HL-60 (cell line): Measurements from ENCODE around the gene EPB41.
A peak's percentile ranks its signal among the peaks of the same experiment; 100 is the strongest.

Experiments
- DNase-seq, 2 experiments: peaks; one replicate each; pipeline ENCODE4 v3.0.0-alpha.2; 2010 to 2020; ENCODE audit warnings: low read depth in 1 of 2, low spot score in 1 of 2
- H3K27ac ChIP-seq: fragments of 250-450 bp; sonication (Bioruptor Pico); replicated peaks from 2 replicates; pipeline ENCODE4 v1.5.1; 2020; ENCODE audit warnings: mild to moderate bottlenecking, moderate library complexity
- H3K27me3 ChIP-seq: fragments of 250-450 bp; sonication (Bioruptor Pico); 2 replicates; pipeline ENCODE4 v1.5.1; 2021; ENCODE audit warnings: mild to moderate bottlenecking, moderate library complexity; ENCODE audit not compliant: insufficient read depth, poor library complexity, severe bottlenecking
- H3K4me3 ChIP-seq: replicated peaks from 2 replicates; pipeline ENCODE4 v1.5.1; 2011; ENCODE audit warnings: mild to moderate bottlenecking, control low read depth, low read length; ENCODE audit not compliant: insufficient read depth
- GABPA ChIP-seq: IDR thresholded peaks from 2 replicates; pipeline ENCODE4 v1.6.1; 2012; ENCODE audit warnings: low read depth
- POLR2AphosphoS5 ChIP-seq: IDR thresholded peaks from 2 replicates; pipeline ENCODE4 v1.6.1; 2012; ENCODE audit warnings: low read depth
- SPI1 ChIP-seq: IDR thresholded peaks from 2 replicates; pipeline ENCODE4 v1.6.1; 2012; ENCODE audit warnings: low read depth, mild to moderate bottlenecking, borderline replicate concordance
- TF ChIP-seq, protein P1 (sequence below): IDR thresholded peaks from one replicate; pipeline ENCODE4 v1.5.1; 2011; ENCODE audit warnings: low read length, control low read depth, inconsistent platforms; ENCODE audit not compliant: insufficient read depth
- TF ChIP-seq, protein P2 (sequence below): IDR thresholded peaks from 2 replicates; pipeline ENCODE4 v1.6.1; 2012; ENCODE audit warnings: low read depth; ENCODE audit not compliant: insufficient replicate concordance

EPB41 gene

DNA sequence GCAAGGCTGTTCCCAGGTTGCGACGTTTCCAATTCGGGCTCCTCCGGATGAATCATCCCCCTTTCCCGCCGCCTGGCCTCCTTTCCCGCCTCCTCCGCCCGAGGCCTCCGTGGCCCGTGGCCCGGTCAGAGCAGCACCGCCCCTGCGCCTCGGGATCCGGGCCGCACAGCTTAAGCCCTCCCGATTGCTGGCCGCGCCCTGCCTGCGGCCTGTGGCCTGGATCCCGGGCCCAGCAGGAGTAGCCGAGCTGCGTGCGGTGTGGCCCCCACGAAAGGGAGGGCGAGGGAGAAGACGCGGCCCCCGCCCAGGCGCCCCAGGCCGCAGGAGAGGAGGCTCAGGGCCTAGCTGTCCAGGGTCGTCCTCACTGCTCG is 208.3 kb downstream of the EPB41 start:
- Histone ChIP-seq H3K27me3 (peaks cover 45% of the 10 kb centered on the region), H3K27ac (no peak overlapping the region), H3K4me3 (no peak overlapping the region)
- TF ChIP-seq GABPA (no peak), POLR2AphosphoS5 (no peak), SPI1 (no peak)
- TF ChIP-seq, protein P1, sequence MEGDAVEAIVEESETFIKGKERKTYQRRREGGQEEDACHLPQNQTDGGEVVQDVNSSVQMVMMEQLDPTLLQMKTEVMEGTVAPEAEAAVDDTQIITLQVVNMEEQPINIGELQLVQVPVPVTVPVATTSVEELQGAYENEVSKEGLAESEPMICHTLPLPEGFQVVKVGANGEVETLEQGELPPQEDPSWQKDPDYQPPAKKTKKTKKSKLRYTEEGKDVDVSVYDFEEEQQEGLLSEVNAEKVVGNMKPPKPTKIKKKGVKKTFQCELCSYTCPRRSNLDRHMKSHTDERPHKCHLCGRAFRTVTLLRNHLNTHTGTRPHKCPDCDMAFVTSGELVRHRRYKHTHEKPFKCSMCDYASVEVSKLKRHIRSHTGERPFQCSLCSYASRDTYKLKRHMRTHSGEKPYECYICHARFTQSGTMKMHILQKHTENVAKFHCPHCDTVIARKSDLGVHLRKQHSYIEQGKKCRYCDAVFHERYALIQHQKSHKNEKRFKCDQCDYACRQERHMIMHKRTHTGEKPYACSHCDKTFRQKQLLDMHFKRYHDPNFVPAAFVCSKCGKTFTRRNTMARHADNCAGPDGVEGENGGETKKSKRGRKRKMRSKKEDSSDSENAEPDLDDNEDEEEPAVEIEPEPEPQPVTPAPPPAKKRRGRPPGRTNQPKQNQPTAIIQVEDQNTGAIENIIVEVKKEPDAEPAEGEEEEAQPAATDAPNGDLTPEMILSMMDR: no peak
- TF ChIP-seq, protein P2, sequence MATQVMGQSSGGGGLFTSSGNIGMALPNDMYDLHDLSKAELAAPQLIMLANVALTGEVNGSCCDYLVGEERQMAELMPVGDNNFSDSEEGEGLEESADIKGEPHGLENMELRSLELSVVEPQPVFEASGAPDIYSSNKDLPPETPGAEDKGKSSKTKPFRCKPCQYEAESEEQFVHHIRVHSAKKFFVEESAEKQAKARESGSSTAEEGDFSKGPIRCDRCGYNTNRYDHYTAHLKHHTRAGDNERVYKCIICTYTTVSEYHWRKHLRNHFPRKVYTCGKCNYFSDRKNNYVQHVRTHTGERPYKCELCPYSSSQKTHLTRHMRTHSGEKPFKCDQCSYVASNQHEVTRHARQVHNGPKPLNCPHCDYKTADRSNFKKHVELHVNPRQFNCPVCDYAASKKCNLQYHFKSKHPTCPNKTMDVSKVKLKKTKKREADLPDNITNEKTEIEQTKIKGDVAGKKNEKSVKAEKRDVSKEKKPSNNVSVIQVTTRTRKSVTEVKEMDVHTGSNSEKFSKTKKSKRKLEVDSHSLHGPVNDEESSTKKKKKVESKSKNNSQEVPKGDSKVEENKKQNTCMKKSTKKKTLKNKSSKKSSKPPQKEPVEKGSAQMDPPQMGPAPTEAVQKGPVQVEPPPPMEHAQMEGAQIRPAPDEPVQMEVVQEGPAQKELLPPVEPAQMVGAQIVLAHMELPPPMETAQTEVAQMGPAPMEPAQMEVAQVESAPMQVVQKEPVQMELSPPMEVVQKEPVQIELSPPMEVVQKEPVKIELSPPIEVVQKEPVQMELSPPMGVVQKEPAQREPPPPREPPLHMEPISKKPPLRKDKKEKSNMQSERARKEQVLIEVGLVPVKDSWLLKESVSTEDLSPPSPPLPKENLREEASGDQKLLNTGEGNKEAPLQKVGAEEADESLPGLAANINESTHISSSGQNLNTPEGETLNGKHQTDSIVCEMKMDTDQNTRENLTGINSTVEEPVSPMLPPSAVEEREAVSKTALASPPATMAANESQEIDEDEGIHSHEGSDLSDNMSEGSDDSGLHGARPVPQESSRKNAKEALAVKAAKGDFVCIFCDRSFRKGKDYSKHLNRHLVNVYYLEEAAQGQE: no peak
- no peak for DNase-seq

DNA sequence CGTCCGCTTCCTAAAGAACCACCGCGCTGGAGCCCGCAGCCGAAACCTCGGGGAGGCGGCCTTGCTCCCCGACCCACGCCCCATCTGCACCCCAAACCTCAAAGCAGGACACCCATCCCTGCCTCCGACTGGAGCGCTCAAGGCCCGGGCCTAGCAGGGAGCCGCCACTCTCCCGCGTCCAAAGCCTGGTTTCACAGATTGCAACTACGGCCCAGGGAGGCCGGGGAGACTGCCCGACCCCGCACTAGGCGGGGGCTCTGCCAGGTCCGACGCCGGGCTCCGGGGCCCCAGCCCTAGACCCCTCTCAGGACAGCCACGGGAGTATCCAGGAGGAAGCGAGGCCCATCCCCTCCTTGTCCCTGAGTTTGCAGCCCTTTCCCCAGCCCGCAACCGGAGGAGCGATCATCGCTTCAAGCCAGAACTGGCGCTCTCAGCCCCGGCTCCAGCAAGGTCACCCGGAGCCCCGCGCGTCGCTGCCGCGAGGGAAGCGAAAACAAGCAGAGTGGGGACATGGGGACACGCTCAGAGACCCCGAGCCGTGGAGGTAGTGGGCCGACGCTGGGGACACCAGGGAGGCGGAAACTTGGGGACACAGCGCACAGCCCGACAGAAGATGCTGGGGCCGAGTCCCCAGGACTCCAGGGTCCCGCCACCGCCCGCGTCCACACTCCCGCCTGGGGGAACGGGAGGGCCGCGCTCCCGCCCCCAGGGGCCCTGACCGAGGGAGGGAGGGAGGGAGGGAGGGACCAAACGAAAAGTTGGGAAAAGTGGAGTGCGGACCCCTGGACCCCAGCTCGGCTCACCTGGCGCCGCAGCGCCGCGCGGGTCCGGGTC is 208.9 kb downstream of the EPB41 start:
- no peak for DNase-seq
- TF ChIP-seq, protein P1: no peak
- TF ChIP-seq, protein P2: no peak
- TF ChIP-seq GABPA: no peak
- no peak for TF ChIP-seq SPI1
- TF ChIP-seq POLR2AphosphoS5: no peak
- no peak overlapping the region for H3K4me3 ChIP-seq
- H3K27ac ChIP-seq: no peak overlapping the region
- H3K27me3 ChIP-seq: peaks cover 45% of the 10 kb centered on the region

DNA sequence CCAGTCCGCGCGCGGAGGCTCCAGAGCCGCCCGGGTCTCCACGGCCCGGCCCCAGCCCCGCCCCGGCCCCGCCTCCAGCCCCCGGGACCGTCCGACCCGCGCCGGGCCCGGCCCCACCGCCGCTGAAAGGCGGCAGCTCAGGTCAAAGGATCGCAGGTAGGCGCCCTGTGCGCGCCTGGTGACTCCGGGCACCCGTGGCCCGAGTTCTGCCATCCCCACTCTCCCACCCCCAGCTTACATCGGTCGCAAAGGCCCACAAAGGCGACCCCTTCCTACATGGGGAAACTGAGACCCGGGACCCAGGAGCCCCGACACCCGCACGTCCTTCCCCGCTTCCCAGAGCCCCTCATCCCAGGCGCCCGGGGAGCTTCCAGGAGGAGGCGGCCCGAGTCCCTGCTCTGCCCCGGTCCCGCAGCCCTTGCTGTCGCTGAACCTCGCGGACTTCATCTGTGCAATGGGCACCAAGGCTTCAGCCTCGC is 209.6 kb downstream of the EPB41 start, which contains the start of gene TMEM200B:
Gene TMEM200B, minus strand, starts transcription at position 17 of the 479 bp plus-strand sequence. CDS start 2,075 bp downstream, outside the sequence.
- TF ChIP-seq, protein P2: no peak
- H3K4me3 ChIP-seq: peak within 1 kb of the TSS; percentile 16
- peaks cover 45% of the 10 kb centered on the region for H3K27me3 ChIP-seq
- no peak for DNase-seq
- no peak within 1 kb of the TSS for H3K27ac ChIP-seq
